MCF 10A (cell line): Measurements from ENCODE around the gene SOX6. TPM values are rescaled to one million over a fixed set of nuclear protein-coding genes. Genes with fewer than 3 reads are reported as not detected.

Source experiments
- BruUV-seq: library from RNA; stranded (reverse); fragments of 400-500 nt; replicated peaks from 2 replicates; lab custom pipeline; 2021; lab: Mats Ljungman, UMichigan
- CTCF ChIA-PET: fragments of 300-600 bp; sonication (Branson Sonifier 250); formaldehyde crosslinking; extraction: SDS; loops from one replicate; lab custom pipeline; 2021; ENCODE audit warnings: antibody characterized with exemption, inconsistent platforms; lab: Yijun Ruan, JAX
- POLR2A ChIA-PET: fragments of 300-600, 350-650 bp; sonication (Branson Sonifier 250); formaldehyde crosslinking; extraction: SDS; loops from one replicate; lab custom pipeline; 2020; ENCODE audit warnings: antibody characterized with exemption, inconsistent platforms; lab: Yijun Ruan, JAX
- DNase-seq: peaks from one replicate; pipeline ENCODE4 v3.0.0-alpha.2; 2018; ENCODE audit not compliant: unreplicated experiment
- H3K27ac Mint-ChIP-seq: one replicate; pipeline ENCODE4 v1.8.0; 2022; ENCODE audit warnings: mild to moderate bottlenecking, low read depth, mixed read lengths; ENCODE audit not compliant: unreplicated experiment
- H3K27me3 Mint-ChIP-seq: one replicate; pipeline ENCODE4 v1.8.0; 2022; ENCODE audit warnings: mixed read lengths; ENCODE audit not compliant: insufficient read depth, unreplicated experiment
- H3K36me3 Mint-ChIP-seq: one replicate; pipeline ENCODE4 v1.8.0; 2022; ENCODE audit warnings: mild to moderate bottlenecking, moderate library complexity, mixed read lengths; ENCODE audit not compliant: insufficient read depth, unreplicated experiment
- H3K4me1 Mint-ChIP-seq: one replicate; pipeline ENCODE4 v1.8.0; 2022; ENCODE audit warnings: mixed read lengths; ENCODE audit not compliant: insufficient read depth, unreplicated experiment
- H3K4me3 Mint-ChIP-seq: one replicate; pipeline ENCODE4 v1.8.0; 2022; ENCODE audit warnings: mild to moderate bottlenecking, moderate library complexity, mixed read lengths; ENCODE audit not compliant: unreplicated experiment
- H3K9me3 Mint-ChIP-seq: one replicate; pipeline ENCODE4 v1.8.0; 2022; ENCODE audit warnings: mixed read lengths; ENCODE audit not compliant: unreplicated experiment
- intact Hi-C: fragments of 100-400 bp; cut with micrococcal nuclease; formaldehyde crosslinking; loops from 2 replicates; pipeline ENCODE4 v1.14.1; 2022
- total RNA-seq: library from RNA; stranded (reverse); gene quantifications from 2 replicates; pipeline ENCODE4 v1.2.3, GENCODE V29; 2022
- TF ChIP-seq, protein P1 (sequence below): fragments of 200-600 bp; IDR thresholded peaks from one replicate; pipeline ENCODE4 v1.8.0; 2022; ENCODE audit warnings: antibody characterized with exemption, mild to moderate bottlenecking; ENCODE audit not compliant: unreplicated experiment

Gene SOX6
- total RNA-seq, 1 experiment from 2014 or later = 6.4 TPM

DNA sequence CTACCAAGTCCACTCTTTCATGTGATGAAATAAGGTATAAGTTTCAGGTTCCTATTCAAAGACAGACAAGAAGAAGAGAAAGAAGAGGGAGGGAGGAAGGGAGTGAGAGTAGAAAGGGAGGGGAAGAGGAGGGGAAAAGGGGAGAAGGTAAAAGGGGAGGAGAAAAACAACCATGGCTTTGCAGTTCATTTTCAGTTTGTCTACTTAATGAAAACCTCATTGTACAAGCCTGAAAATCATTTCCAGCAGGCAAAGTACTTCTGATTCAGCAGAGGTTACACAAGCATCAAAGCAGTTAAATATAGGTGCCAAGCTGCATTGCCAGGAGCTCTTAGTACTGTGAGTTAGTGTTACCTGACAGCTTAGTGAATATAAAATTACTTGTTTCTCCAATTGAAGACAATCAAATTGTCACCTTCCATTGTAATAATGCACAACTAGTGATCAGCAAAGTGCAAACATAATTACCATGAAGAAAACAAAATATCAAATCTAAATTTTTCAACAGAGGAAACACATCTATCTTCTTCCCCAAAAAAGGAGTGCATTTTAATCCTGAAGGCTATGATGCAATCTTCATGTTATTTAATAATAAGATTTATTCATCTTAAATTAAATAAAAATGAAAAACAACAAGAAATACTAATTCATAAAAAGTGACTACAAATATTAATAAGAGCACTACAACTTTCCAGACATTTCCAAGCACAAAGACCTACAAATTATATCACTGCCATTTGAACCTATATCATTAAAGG, 8.2 kb downstream of the SOX6 start:
- peak; percentile 17 for DNase-seq
- H3K9me3 Mint-ChIP-seq = no peaks in the 10 kb centered on the region
- TF ChIP-seq, protein P1, sequence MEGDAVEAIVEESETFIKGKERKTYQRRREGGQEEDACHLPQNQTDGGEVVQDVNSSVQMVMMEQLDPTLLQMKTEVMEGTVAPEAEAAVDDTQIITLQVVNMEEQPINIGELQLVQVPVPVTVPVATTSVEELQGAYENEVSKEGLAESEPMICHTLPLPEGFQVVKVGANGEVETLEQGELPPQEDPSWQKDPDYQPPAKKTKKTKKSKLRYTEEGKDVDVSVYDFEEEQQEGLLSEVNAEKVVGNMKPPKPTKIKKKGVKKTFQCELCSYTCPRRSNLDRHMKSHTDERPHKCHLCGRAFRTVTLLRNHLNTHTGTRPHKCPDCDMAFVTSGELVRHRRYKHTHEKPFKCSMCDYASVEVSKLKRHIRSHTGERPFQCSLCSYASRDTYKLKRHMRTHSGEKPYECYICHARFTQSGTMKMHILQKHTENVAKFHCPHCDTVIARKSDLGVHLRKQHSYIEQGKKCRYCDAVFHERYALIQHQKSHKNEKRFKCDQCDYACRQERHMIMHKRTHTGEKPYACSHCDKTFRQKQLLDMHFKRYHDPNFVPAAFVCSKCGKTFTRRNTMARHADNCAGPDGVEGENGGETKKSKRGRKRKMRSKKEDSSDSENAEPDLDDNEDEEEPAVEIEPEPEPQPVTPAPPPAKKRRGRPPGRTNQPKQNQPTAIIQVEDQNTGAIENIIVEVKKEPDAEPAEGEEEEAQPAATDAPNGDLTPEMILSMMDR = no peak
- ChIA-PET CTCF (interaction anchor here (0.6 to 0.8 kb wide), 4 partner anchors 17 to 1465 kb away, joined by 3 to 5 read pairs (median 3); no protein-coding TSS in a partner anchor), POLR2A (interaction anchor here (0.7 to 5.0 kb wide), 10 partner anchors 10 to 258 kb away, joined by 3 to 44 read pairs (median 3); no protein-coding TSS in a partner anchor)
- no peaks in the 10 kb centered on the region for H3K36me3 Mint-ChIP-seq
- H3K4me1 Mint-ChIP-seq = peaks cover 13% of the 10 kb centered on the region
- BruUV-seq = no TSS peak
- intact Hi-C loops = no loop called here
- H3K27me3 Mint-ChIP-seq = no peaks in the 10 kb centered on the region
- no peak overlapping the region for H3K27ac Mint-ChIP-seq
- H3K4me3 Mint-ChIP-seq = no peak overlapping the region

DNA sequence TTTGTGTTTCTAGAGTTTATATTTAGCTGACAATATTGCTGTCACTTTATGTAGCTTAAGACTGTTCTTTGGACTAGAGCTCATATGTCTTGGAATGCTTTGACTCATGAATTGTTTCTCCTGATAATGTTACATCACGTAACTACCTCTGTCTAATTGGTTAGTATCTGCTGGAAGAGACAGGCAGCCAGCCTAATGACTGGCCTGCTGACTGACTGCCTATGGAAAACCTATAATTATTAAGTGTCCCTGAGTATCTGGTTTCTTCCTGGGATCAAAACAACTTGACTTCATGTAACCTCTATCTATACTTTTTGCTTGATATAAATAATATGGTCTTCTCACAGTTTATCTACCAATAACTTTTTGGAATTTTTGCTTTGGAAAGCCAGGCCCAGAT, 9.4 kb downstream of the SOX6 start:
- peak; percentile 7 for DNase-seq
- Mint-ChIP-seq H3K27me3 (no peaks in the 10 kb centered on the region), H3K27ac (no peak overlapping the region), H3K4me1 (peaks cover 13% of the 10 kb centered on the region), H3K36me3 (no peaks in the 10 kb centered on the region), H3K4me3 (no peak overlapping the region), H3K9me3 (no peaks in the 10 kb centered on the region)
- TF ChIP-seq, protein P1 = no peak
- POLR2A ChIA-PET = interaction anchor here (0.7 to 5.0 kb wide), 10 partner anchors 11 to 377 kb away, joined by 3 to 44 read pairs (median 4); no protein-coding TSS in a partner anchor
- CTCF ChIA-PET = interaction anchor here (0.7 to 0.8 kb wide), 3 partner anchors 11 to 1466 kb away, joined by 3 to 5 read pairs (median 3); no protein-coding TSS in a partner anchor
- BruUV-seq = no TSS peak
- intact Hi-C loops = no loop called here

DNA sequence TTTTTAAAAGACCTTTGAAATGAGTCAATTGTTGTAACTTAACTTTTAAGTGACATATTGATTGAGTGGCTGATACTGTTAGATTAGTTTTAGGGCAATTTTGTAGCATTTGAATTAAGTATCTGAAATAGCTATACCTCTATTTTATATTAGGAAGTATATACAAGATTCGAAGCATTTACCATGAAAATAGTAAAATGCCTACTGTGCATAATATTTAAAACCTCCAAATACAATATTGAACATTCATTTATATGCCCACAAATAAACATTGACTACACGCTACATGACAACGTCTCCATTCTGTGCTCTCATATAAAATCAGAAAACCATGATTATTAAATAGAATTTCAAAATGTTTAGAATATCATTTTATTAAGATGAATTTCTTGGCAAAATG, 14.5 kb downstream of the SOX6 start:
- DNase-seq = no peak
- POLR2A ChIA-PET = interaction anchor here (0.7 kb wide), 1 partner anchor 15 kb away, joined by 3 read pairs; no protein-coding TSS in a partner anchor
- CTCF ChIA-PET = interaction anchor here (0.7 kb wide), 1 partner anchor 136 kb away, joined by 3 read pairs; no protein-coding TSS in a partner anchor
- intact Hi-C loops = no loop called here
- Mint-ChIP-seq H3K27me3 (no peaks in the 10 kb centered on the region), H3K27ac (no peak overlapping the region), H3K9me3 (no peaks in the 10 kb centered on the region), H3K4me3 (no peak overlapping the region), H3K36me3 (no peaks in the 10 kb centered on the region), H3K4me1 (peaks cover 10% of the 10 kb centered on the region)
- no TSS peak for BruUV-seq
- TF ChIP-seq, protein P1 = no peak

DNA sequence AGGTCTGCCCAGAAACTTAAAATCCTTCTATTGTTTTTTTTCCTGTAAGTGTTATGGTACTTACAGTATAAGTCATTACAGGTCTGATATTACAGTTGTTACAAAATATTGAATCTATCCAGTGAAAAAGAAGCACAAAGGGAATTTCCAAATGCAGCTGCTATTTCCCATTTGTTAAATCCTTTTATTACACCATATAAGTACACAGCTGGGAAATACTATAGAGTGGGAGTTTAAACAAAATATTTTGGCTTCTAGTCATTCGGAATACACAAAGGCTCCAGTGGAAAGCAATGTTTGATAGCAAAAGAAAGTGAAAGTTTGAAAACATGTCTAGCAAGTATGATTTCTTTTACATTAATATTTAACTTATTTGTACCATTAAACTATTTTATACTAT, 18.0 kb downstream of the SOX6 start:
- H3K27me3 Mint-ChIP-seq = no peaks in the 10 kb centered on the region
- H3K9me3 Mint-ChIP-seq = no peaks in the 10 kb centered on the region
- no peak for DNase-seq
- ChIA-PET POLR2A (no interaction called here), CTCF (no interaction called here)
- no peak overlapping the region for H3K4me3 Mint-ChIP-seq
- H3K36me3 Mint-ChIP-seq = no peaks in the 10 kb centered on the region
- no TSS peak for BruUV-seq
- TF ChIP-seq, protein P1 = no peak
- intact Hi-C loops = no loop called here
- H3K27ac Mint-ChIP-seq = no peak overlapping the region
- H3K4me1 Mint-ChIP-seq = no peaks in the 10 kb centered on the region
